A673 (cell line): ENCODE results near the gene SLC25A26.

Experiments used
- EZH2 ChIP-seq: fragments of 200-600 bp; sonication (generic); IDR thresholded peaks from 2 replicates; pipeline ENCODE4 v1.6.1; 2017; ENCODE audit warnings: borderline replicate concordance, low read depth, mild to moderate bottlenecking, mixed read lengths, antibody characterized with exemption, low read length; ENCODE audit not compliant: poor library complexity, severe bottlenecking
- TF ChIP-seq, protein P1 (sequence below): fragments of 300-800, 200-600 bp; sonication (generic); conservative IDR thresholded peaks from 2 replicates; pipeline ENCODE4 v1.5.1; 2017; ENCODE audit warnings: low read depth, mild to moderate bottlenecking, antibody characterized with exemption, low read length, moderate library complexity, mixed read lengths

DNA sequence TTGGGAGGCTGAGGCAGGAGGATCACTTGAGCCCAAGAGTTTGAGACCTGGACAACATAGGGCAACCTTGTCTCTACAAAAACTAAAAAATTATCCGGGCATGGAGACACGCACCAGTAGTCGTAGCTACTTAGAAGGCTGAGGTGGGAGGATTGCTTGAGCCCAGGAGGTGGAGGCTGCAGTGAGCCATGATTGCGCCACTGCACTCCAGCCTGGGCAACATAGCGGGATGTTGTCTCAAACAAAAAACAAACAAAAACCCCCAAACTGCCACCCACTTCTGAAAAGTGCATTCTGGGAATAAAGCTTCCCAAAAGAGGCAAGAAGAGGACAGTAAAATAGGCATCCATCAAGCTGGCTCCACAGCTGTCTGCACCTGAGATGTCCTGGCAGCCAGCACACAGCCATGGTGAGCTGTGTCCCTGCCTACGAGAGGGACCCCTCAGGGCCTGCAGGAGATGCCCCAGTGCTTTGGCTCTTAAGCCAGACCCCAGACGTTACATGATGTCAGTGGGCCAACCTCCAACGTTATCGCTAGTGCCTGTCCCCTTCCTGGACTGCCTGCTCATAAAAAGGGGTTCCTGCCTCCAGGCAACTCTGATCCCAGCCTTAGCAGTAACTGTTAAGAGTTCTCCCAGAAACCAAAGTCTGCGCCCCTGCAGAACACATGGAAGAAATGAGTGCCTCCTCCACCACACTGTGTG, 178.9 kb downstream of the SLC25A26 start:
- TF ChIP-seq EZH2: no peak
- TF ChIP-seq, protein P1, sequence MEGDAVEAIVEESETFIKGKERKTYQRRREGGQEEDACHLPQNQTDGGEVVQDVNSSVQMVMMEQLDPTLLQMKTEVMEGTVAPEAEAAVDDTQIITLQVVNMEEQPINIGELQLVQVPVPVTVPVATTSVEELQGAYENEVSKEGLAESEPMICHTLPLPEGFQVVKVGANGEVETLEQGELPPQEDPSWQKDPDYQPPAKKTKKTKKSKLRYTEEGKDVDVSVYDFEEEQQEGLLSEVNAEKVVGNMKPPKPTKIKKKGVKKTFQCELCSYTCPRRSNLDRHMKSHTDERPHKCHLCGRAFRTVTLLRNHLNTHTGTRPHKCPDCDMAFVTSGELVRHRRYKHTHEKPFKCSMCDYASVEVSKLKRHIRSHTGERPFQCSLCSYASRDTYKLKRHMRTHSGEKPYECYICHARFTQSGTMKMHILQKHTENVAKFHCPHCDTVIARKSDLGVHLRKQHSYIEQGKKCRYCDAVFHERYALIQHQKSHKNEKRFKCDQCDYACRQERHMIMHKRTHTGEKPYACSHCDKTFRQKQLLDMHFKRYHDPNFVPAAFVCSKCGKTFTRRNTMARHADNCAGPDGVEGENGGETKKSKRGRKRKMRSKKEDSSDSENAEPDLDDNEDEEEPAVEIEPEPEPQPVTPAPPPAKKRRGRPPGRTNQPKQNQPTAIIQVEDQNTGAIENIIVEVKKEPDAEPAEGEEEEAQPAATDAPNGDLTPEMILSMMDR: no peak
